ENCODE measurements around the gene MORC2.

- no peak for TF ChIP-seq CTCF (conservative IDR thresholded peaks at IDR 0.05 in 1 of 2, IDR thresholded peaks at IDR 0.05 in 1 of 2; ENCODE audit: low read depth in 1 of 2, low read length in 2 of 2)
- TF ChIP-seq EZH2 (IDR thresholded peaks at IDR 0.05; ENCODE audit: low read length, missing control alignments), result no peak
Observed at GRCh38 chr22:30932661-30933060, 35.9 kb downstream of the MORC2 start.
